DOHH2 (cell line): ENCODE measurements around the gene CSNK1A1.
A peak's percentile ranks its signal among the peaks of the same experiment; 100 is the strongest.

Experiments used
- H3F3A ChIP-seq: fragments of 200-600 bp; sonication (generic), shearing (Covaris generic); 2 replicates; pipeline ENCODE4 v1.6.0; 2016; ENCODE audit warnings: antibody characterized with exemption, mild to moderate bottlenecking; ENCODE audit not compliant: control insufficient read depth, insufficient read depth
- H3K27ac ChIP-seq: fragments of 200-600 bp; sonication (generic); 2 replicates; pipeline ENCODE4 v1.5.1; 2014; ENCODE audit warnings: low read depth, mild to moderate bottlenecking, low read length, moderate library complexity
- H3K27me3 ChIP-seq: fragments of 200-600 bp; sonication (generic); 2 replicates; pipeline ENCODE4 v1.6.1; 2014; ENCODE audit warnings: mild to moderate bottlenecking, low read length, mixed read lengths; ENCODE audit not compliant: control insufficient read depth
- H3K36me3 ChIP-seq: fragments of 200-600 bp; sonication (generic); 2 replicates; pipeline ENCODE4 v1.6.1; 2014; ENCODE audit warnings: mild to moderate bottlenecking, low read length, moderate library complexity, mixed read lengths; ENCODE audit not compliant: control insufficient read depth
- H3K4me1 ChIP-seq: fragments of 200-600 bp; sonication (generic); 2 replicates; pipeline ENCODE4 v1.6.1; 2014; ENCODE audit warnings: mild to moderate bottlenecking, low read length, mixed read lengths; ENCODE audit not compliant: control insufficient read depth
- H3K4me2 ChIP-seq: fragments of 200-600 bp; sonication (generic); 2 replicates; pipeline ENCODE4 v1.6.0; 2014; ENCODE audit warnings: mild to moderate bottlenecking, low read length, moderate library complexity
- H3K4me3 ChIP-seq: fragments of 200-600 bp; sonication (generic); 2 replicates; pipeline ENCODE4 v1.5.1; 2014; ENCODE audit warnings: mild to moderate bottlenecking, low read length, mixed read lengths
- H3K79me2 ChIP-seq: fragments of 200-600 bp; sonication (generic); 2 replicates; pipeline ENCODE4 v1.6.1; 2014; ENCODE audit warnings: mild to moderate bottlenecking, low read length, mixed read lengths; ENCODE audit not compliant: control insufficient read depth
- H3K9me2 ChIP-seq: fragments of 200-600 bp; sonication (generic); replicated peaks from 2 replicates; pipeline ENCODE4 v1.6.1; 2014; ENCODE audit warnings: mild to moderate bottlenecking, low read length, mixed read lengths; ENCODE audit not compliant: control insufficient read depth
- H3K9me3 ChIP-seq: fragments of 200-600 bp; sonication (generic); 2 replicates; pipeline ENCODE4 v1.6.1; 2014; ENCODE audit warnings: antibody characterized with exemption, low read length, mixed read lengths; ENCODE audit not compliant: control insufficient read depth, insufficient read depth
- H4K20me1 ChIP-seq: fragments of 200-600 bp; sonication (generic); 2 replicates; pipeline ENCODE4 v1.6.0; 2014; ENCODE audit warnings: low read depth, mild to moderate bottlenecking, antibody characterized with exemption, low read length, moderate library complexity; ENCODE audit not compliant: control insufficient read depth, insufficient read depth
- CTCF ChIP-seq: fragments of 200-600 bp; sonication (generic); IDR thresholded peaks from one replicate; pipeline ENCODE4 v1.5.1; 2014; ENCODE audit warnings: antibody characterized with exemption, mild to moderate bottlenecking, low read depth, low read length; ENCODE audit not compliant: poor library complexity, severe bottlenecking
- EZH2phosphoT487 ChIP-seq: fragments of 200-600 bp; sonication (generic); IDR thresholded peaks from 2 replicates; pipeline ENCODE4 v1.6.1; 2017; ENCODE audit warnings: borderline replicate concordance, mild to moderate bottlenecking, antibody characterized with exemption, low read length, moderate library complexity, mixed read lengths

The CSNK1A1 gene

GRCh38 chr5:149453618-149454415 is 97.4 kb downstream of the CSNK1A1 start:
- no peaks in the 10 kb centered on the region for H3K36me3 ChIP-seq
- H3K27ac ChIP-seq = no peak overlapping the region
- no peaks in the 10 kb centered on the region for H3K79me2 ChIP-seq
- no peaks in the 10 kb centered on the region for H3K9me3 ChIP-seq
- no peaks in the 10 kb centered on the region for H3K27me3 ChIP-seq
- no peak overlapping the region for H3K4me3 ChIP-seq
- peaks cover 25% of the 10 kb centered on the region for H3K4me1 ChIP-seq
- 0 out of 2 replicates have a peak, but pooled peaks cover 3% of the 10 kb centered on the region for H3F3A ChIP-seq
- H3K4me2 ChIP-seq = no peak overlapping the region
- no peaks in the 10 kb centered on the region for H4K20me1 ChIP-seq
- TF ChIP-seq EZH2phosphoT487 (no peak), CTCF (no peak)
- H3K9me2 ChIP-seq = no peaks in the 10 kb centered on the region

GRCh38 chr5:149452665-149453617 is 98.3 kb downstream of the CSNK1A1 start:
- Histone ChIP-seq H3K36me3 (no peaks in the 10 kb centered on the region), H3K27me3 (no peaks in the 10 kb centered on the region), H3K4me3 (no peak overlapping the region), H3K4me2 (peak overlapping the region; percentile 43), H4K20me1 (no peaks in the 10 kb centered on the region), H3K27ac (no peak overlapping the region), H3K4me1 (peaks cover 25% of the 10 kb centered on the region), H3K9me2 (no peaks in the 10 kb centered on the region), H3K9me3 (no peaks in the 10 kb centered on the region), H3K79me2 (no peaks in the 10 kb centered on the region), H3F3A (0 out of 2 replicates have a peak, but pooled peaks cover 3% of the 10 kb centered on the region)
- TF ChIP-seq CTCF = no peak
- TF ChIP-seq EZH2phosphoT487 = no peak

GRCh38 chr5:149452007-149452664 is 99.1 kb downstream of the CSNK1A1 start:
- no peak for TF ChIP-seq CTCF
- no peak for TF ChIP-seq EZH2phosphoT487
- H3K4me3 ChIP-seq = 0 out of 2 replicates have a peak overlapping the region, but pooled peaks have one; percentile 24
- H3K4me1 ChIP-seq = peaks cover 25% of the 10 kb centered on the region
- H3K9me2 ChIP-seq = no peaks in the 10 kb centered on the region
- no peaks in the 10 kb centered on the region for H3K27me3 ChIP-seq
- no peaks in the 10 kb centered on the region for H3K9me3 ChIP-seq
- H3K4me2 ChIP-seq = peak overlapping the region; percentile 43
- no peak overlapping the region for H3K27ac ChIP-seq
- H3K36me3 ChIP-seq = no peaks in the 10 kb centered on the region
- no peaks in the 10 kb centered on the region for H4K20me1 ChIP-seq
- 0 out of 2 replicates have a peak, but pooled peaks cover 3% of the 10 kb centered on the region for H3F3A ChIP-seq
- no peaks in the 10 kb centered on the region for H3K79me2 ChIP-seq
